ENCODE measurements around the gene C7orf57.

C7orf57 gene

GRCh38 chr7:48085433-48085791 is 50.1 kb downstream of the C7orf57 start:
- no peak for DNase-seq (ENCODE audit: low spot score)

- no peak for DNase-seq (ENCODE audit: low spot score)
These were observed 50.6 kb downstream of the C7orf57 start for GRCh38 chr7:48085942-48086341.

DNA sequence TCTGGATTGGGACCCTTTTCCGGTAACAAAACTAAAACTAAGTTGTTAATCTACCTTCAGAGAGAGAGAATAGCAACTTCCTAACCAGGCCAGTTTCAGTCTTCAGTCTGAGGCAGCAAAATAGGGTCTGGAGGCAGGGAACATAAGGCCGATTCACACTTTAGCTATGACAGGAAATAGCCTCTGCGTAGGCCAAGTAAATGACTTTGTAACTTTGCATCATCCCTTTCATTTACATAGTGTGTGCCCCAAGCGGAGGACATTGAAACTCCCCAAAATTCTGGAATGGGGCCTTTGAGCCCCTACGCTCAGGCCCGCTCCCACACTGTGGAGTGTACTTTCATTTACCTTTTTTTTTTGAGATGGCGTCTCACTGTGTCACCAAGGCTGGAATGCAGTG is 52.0 kb downstream of the C7orf57 start:
- DNase-seq (ENCODE audit: low spot score), result no peak

DNA sequence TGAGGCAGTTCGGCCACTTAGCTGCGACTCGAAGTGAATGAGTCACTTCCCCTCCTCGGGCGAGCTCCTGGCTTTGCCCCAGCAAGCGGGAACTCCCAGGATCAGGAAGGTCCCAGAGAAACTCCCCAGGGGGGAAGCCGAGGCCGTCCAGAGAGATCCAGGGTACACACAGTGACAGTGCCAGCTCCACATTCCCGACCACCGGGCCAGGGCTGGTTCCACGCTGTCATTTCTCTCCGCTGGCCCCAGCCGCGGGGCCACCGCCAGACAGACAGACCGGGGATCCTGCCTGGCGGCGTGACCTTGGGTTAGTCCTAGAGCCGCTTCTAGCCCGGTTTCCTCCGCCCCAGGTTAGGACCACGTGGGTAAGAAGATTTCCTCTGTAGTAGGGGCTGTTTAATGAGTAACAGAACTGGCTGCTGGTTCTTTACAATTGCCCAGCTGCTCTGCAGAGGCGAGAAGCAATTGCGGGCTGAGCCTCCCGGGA is 53.3 kb downstream of the C7orf57 start:
- peak; percentile 59 for DNase-seq (ENCODE audit: low spot score)

DNA sequence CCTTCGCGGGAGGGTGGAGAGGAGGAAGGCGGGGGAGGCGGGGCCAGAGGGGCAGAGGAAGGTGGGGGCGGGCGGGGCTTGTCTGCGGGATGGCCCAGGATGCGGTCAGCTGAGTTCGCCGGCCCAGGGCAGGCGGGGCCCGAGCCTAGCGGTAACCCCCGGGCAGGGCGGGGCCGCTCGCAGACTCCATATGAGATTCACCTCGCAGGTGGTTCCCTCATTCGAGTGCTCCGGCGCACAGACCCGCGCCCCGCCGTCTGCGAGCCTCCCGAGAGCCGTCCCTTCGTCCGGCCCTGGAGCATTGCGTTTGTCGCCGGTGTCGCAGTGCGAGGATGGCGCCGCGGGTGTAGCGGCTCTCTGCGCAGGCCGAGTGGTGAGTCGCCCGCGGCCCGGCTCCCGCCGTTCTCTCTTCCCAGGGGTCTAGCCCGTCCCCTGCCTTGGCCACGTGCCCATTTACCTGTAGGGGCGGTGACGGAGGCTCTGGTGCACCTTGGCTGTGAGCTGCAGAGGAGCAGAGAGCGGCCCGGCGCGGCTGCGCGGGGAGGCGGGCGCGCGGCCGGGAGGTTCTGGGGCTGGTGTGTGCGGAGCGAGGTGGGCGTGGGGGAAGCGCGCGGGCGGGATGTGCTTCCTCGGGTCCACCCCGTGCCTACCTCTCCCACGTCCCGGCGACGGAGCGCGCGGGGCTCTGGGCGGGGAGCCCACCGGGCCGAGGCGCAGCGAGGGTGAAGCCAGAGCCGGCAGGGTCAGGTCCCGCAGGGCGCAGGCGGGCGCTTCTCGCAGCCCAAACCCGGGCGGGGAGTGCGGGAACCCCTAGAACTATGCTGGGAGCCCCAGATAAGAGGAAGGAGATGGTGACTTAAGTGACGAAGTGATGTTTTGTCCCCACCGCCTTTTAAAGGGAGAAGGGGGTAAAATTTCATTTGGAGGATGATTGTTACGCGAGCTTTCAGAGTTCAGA is 54.0 kb downstream of the C7orf57 start, which contains the start of gene UPP1:
Gene UPP1 (plus strand): TSS at position 220 of the 958 bp plus-strand sequence. CDS start 5,519 bp downstream, outside the sequence.
- peak; percentile 59 for DNase-seq (ENCODE audit: low spot score)

- DNase-seq (ENCODE audit: low spot score), result no peak
These were observed 54.9 kb downstream of the C7orf57 start for GRCh38 chr7:48090095-48090805.

GRCh38 chr7:48091506-48092433 is 56.4 kb downstream of the C7orf57 start:
- DNase-seq (ENCODE audit: low spot score), result no peak

- DNase-seq (ENCODE audit: low spot score), result no peak
These were observed 59.5 kb downstream of the C7orf57 start for GRCh38 chr7:48094861-48095293.

GRCh38 chr7:48096273-48096672 is 60.9 kb downstream of the C7orf57 start:
- DNase-seq (ENCODE audit: low spot score), result no peak

DNA sequence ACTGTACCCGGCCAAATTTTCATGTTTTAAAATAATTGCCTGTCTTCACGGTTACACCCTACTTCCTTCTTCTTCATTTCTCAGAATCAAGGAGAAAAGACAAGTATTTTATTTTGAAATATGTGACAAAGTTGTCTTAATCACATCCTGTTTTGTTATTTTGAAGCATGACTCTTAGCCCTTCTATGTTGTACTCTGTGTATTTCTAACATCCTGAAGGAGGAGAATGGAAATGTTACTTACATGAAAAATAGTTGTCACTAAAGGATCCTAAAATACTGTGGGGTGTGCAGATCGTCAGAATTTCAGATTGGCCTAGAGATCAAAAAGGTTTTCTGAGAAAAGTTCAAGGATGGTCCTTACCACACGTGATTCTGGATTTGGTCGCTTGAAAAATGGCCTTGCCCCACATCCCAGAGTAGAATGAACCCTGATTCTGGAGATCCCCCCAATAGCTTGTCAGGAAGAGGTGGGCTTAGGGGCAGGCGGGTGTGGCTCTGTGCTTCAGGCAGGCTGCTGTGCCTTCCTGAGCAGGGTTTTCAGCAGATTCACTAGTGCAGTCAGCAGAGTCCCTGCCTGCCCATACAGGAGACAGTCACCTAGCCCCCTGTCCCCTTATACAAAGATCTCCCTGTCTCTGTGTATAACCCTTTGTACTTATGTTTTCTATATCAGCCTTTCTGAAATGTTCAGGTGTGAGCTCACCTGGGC is 62.3 kb downstream of the C7orf57 start:
- DNase-seq (ENCODE audit: low spot score), result no peak

DNA sequence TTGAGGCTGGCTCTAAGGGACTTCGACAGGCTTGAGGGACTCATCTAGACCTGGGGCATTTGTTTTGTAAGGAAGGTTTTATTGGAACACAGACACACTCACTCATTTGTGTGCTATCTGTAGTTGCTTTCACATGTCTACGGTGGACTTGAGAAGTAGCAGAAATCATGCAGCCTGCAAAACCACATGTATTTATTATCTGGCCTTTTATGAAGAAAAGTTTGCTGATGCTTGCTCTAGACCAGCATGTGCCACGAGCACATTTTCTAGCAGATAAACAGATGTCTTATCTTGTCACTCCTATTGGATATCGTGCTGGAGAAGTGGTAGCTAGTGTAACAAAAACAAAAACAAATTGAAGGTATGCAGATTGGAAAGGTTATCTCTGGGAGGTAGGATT is 63.5 kb downstream of the C7orf57 start:
- DNase-seq (ENCODE audit: low spot score), result no peak

DNA sequence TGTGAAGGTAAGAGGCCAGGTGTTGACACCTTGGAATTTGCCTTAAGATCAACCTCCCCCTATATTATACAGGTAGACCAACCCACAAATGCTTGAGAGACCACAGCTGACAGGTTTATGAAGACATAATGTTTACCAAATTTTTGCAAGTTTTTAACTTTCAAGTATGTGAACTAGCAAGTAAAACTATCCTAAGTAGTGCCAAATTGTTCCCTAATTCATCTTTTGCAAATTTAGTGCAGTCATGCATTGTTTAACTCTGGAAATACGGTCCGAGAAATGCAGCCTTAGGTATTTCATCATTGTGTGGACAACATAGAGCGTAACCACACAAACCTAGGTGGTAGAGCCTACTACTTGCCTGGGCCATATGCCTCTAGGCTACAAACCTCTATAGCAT is 64.4 kb downstream of the C7orf57 start:
- no peak for DNase-seq (ENCODE audit: low spot score)

GRCh38 chr7:48101352-48101751 is 66.0 kb downstream of the C7orf57 start:
- no peak for DNase-seq (ENCODE audit: low spot score)

DNA sequence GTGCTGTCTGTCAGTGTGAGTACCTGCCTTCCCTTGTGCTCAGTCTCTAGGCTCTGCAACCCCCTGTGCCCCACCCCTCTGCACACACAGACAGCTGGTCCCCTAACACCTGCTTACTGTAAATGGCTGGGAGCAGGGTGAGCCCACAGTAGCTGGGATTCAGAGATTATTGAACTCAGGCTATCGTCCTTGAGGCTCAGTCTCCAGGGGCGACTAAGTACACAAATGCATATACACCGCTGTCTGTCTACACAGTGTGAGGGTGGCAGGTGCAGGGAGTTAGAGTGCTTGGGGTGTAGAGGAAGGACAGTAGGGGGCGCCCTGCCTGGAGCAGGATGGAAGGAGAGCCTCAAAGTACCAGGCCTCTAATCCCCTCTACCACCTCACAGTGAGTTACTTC is 66.6 kb downstream of the C7orf57 start:
- DNase-seq (ENCODE audit: low spot score), result no peak

GRCh38 chr7:48102530-48102929 is 67.2 kb downstream of the C7orf57 start:
- DNase-seq (ENCODE audit: low spot score), result no peak

DNA sequence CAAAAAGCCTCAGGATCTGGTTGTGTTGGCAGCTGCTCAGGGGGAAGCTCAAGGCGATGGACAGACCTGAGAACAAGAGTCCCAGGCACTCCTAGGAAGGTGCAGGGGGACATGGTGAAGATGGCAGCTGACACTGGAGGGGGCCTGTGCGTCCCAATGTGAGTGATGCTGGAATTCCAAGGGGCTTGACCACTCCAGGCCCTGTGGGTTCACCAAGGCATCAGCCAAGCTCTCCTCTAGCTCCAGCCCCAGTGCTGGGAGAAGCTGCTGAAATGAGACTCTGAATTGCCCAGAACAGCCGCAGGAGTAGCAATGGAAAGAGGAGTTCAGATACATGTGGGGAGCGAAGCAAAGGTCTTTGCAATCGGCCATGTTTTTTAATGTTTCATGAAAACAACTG is 69.7 kb downstream of the C7orf57 start:
- DNase-seq (ENCODE audit: low spot score), result no peak

GRCh38 chr7:48106906-48107659 is 71.7 kb downstream of the C7orf57 start:
- DNase-seq (ENCODE audit: low spot score), result no peak

DNA sequence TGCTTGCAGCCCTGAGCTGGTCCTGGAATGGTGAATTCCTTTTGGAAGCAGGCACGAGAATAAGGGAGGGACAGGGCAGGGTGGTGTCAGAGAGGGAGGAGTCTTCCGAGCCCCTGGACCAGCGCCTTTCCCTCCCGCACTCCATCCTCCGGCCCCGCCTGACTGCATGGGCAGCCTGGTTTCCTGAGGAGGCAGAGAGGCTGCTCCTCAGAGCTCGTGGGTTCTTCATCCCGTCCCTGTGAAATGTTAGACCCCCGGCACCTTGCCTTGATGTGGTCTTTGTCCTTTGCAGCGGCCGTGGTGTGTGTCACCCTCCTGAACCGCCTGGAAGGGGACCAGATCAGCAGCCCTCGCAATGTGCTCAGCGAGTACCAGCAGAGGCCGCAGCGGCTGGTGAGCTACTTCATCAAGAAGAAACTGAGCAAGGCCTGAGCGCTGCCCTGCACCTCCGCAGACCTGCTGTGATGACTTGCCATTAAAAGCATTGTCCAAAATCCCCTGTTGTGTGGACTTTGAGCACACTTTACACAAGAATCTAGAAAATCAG is 72.7 kb downstream of the C7orf57 start:
- DNase-seq (ENCODE audit: low spot score), result no peak

DNA sequence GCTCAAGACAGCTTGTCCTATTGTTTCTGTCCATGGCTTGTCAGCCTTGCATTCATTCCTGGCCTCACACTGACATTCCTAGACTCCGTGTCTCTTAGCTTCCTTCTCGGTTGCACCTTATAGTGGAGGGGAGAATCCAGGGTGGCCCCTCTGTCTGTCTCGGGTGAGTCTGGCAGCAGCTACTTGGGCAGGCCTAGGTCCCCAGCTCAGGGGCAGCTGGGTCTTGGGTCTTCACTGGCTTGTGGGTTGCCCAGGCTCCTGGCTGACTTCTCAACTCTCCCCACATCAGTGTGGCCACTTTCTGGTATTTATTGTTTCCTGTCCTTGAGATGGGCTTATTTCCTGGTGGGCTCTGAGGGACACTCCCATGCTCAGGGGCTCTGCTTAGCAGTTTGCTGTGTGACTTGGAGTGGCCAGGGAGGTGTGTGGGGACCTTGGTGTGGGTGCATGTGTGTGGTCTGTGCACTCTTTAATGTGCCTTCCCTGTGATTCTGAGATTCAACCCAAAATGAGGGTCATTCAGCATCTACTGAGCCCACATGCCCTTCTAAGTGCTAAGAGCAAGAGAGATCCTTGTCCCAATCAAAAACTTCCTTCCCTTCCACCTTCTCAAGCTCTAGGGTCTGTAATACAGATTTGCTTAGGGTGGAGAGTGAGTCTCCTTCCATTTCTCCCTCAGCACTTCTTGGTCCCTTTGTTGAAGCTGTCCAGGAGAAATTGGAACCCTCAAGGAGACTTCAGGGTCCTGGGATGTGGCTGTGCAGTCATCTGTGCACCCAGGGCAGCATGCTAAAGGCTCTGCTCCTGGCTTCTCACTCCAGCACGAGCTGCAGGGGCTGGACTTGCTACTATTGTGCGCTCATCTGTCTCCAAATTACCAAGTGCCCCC is 73.9 kb downstream of the C7orf57 start:
- DNase-seq (ENCODE audit: low spot score), result no peak
